Airway epithelial cell (primary cell): ENCODE results near the gene RAB3D. TPM values are rescaled to one million over a fixed set of nuclear protein-coding genes. Genes with fewer than 3 reads are reported as not detected.

Experiments used
- total RNA-seq: library from RNA; depleted of rRNA; stranded (reverse); fragments of >200 nt; gene quantifications from 2 replicates; pipeline ENCODE4 v1.2.3, GENCODE V29; 2015

RAB3D gene
- total RNA-seq, result 58.9 and 77.6 TPM in 2 replicates

GRCh38 chr19:11339254-11340098 lies at the start of gene RAB3D:
RAB3D (minus strand) TSS chr19:11339657; CDS start chr19:11337399, 2,258 bp downstream.

GRCh38 chr19:11374433-11375142 lies 35.1 kb upstream of the RAB3D start, which contains the start of gene SWSAP1:
SWSAP1 (plus strand) TSS chr19:11374666; CDS start chr19:11374681, 15 bp downstream.

GRCh38 chr19:11355160-11356073 lies 16.0 kb upstream of the RAB3D start, which contains the start of gene PLPPR2:
PLPPR2 (plus strand) TSS chr19:11355432; CDS start chr19:11357674, 2,242 bp downstream.

GRCh38 chr19:11346104-11346940 lies 6.9 kb upstream of the RAB3D start, which contains the start of the genes CCDC159 and TMEM205:
CCDC159 (plus strand) TSS chr19:11346519; CDS start chr19:11346607, 88 bp downstream.
TMEM205 (minus strand) TSS chr19:11346268; CDS start chr19:11345619, 649 bp downstream.

GRCh38 chr19:11295665-11296245 lies 43.7 kb downstream of the RAB3D start, which contains the start of gene TSPAN16:
TSPAN16 (plus strand) TSS chr19:11296160; CDS start chr19:11296298, 138 bp downstream.

Other genes starting within 250 kb of the RAB3D start
- 31.2 and 40.9 TPM in 2 replicates for gene SPC24, start 183.9 kb downstream of the RAB3D start, total RNA-seq
- 24.9 and 25.2 TPM in 2 replicates for gene KANK2, start 142.1 kb downstream of the RAB3D start, total RNA-seq
- not detected in 2 replicates for gene ANGPTL8, start 100.0 kb downstream of the RAB3D start, total RNA-seq
- gene DOCK6, start 77.1 kb downstream of the RAB3D start, total RNA-seq, result 33.5 and 39.3 TPM in 2 replicates
- not detected in 2 replicates for gene TSPAN16, start 43.5 kb downstream of the RAB3D start, total RNA-seq
- 161 and 202 TPM in 2 replicates for gene TMEM205, start 6.6 kb upstream of the RAB3D start, total RNA-seq
- gene CCDC159, start 6.9 kb upstream of the RAB3D start, total RNA-seq, result 7.8 and 8.7 TPM in 2 replicates
- gene PLPPR2, start 15.8 kb upstream of the RAB3D start, total RNA-seq, result 13.6 TPM in 2 replicates
- gene SWSAP1, start 35.0 kb upstream of the RAB3D start, total RNA-seq, result 2.5 and 4.3 TPM in 2 replicates
- gene EPOR, start 44.7 kb upstream of the RAB3D start, total RNA-seq, result 0.79 and 1.4 TPM in 2 replicates
- not detected in 2 replicates for gene RGL3, start 79.7 kb upstream of the RAB3D start, total RNA-seq
- gene ODAD3, start 95.5 kb upstream of the RAB3D start, total RNA-seq, result 0.14 TPM in 1 of 2 replicates, not detected in the other
- gene PRKCSH, start 96.0 kb upstream of the RAB3D start, total RNA-seq, result 140 and 183 TPM in 2 replicates
- gene ELAVL3, start 141.4 kb upstream of the RAB3D start, total RNA-seq, result not detected in 2 replicates
- 3.9 and 6.2 TPM in 2 replicates for gene ZNF653, start 166.2 kb upstream of the RAB3D start, total RNA-seq
- 41.3 and 44.0 TPM in 2 replicates for gene ECSIT, start 189.5 kb upstream of the RAB3D start, total RNA-seq
- gene CNN1, start 199.2 kb upstream of the RAB3D start, total RNA-seq, result 0.19 and 0.21 TPM in 2 replicates
- gene ELOF1, start 219.6 kb upstream of the RAB3D start, total RNA-seq, result 57.1 and 59.6 TPM in 2 replicates
- gene ACP5, start 238.0 kb upstream of the RAB3D start, total RNA-seq, result 12.5 and 13.6 TPM in 2 replicates